HG02884 (cell line): ENCODE data around the gene WWOX.

Source experiments
- ATAC-seq: cut with Tn5 transposase; IDR thresholded peaks from one replicate; pipeline ENCODE4 v1.9.1; 2021; ENCODE audit warnings: mild to moderate bottlenecking, moderate library complexity; ENCODE audit not compliant: unreplicated experiment

Gene WWOX

DNA sequence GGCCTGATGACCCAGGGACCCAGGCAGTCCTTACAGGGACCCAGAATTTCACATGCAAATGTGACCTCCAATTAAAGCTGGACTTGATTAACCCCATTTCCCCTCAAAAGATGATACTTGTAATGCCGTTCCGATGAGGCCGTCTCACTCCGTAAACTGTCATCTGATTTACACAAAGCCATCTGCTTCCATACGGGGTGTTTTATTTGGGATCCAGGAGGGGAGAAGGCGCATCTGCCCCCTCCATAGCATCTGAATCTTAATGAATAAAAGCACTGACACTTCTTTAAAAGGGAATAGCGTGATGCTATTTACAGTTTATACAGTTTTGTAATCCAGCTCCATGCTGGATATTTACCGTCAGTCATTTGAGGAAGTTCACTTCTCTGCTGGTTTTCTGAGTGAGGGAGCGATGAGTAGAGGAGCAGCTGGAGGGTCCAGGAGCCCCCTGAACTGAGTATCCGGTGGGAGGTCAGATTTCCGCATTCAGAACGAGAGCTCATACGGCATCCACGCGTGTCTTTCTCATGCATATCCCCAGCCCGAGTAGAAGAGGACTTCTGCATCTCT lies 452.7 kb downstream of the WWOX start:
- no peak for ATAC-seq

DNA sequence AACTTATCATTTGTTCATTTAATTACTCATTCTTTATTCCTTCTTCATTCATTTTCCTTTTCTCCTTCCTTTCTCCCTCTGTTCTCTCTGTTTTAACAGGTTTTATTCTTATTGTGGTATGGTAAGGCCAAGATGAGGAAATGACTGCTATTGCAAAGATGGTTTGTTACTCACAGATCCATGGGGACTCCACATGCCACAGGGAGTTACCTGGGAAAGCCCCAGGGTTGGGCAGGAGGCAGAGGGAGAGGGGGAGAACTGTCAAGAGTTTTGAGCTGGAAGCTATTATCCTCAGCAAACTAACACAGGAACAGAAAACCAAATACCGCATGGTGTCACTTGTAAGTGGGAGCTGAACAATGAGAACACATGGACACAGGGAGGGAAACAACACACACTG lies 453.3 kb downstream of the WWOX start:
- no peak for ATAC-seq

DNA sequence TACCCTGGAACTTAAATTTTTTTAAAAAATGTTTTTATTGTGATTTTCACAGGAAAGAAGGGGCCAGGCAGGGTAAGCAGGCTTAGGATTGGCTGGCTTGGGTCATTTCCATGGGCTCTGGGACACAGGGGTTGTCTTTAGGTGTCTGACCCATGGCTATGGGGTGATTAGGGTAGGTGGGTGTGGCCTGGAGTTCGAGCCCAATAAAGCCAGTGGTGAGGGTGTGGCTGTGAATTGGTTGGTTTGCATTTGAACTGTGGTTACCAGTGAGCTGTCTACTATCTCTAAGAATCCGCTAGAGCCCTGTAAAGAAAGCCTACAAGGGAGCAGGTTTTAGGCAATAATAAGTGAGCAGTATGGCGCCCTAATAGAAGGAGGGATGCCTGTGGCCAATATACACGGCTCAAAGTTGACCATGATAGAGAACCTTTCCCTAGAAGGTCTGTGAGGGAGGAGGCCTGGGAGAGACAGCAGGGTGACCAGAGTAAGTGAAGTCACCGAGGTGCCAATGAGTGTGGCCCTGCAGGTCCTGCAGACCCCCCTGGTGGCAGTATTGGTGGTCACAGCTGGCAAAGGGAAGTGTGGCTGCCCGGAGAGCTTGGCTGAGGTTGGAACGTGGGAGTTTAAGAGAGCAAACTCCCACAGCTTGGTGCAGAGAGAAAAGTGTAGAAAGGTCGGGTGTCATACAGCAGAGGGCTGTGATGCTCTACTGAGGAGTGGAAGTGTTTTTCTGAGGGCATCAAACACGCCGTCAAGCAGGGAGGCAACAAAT lies 454.0 kb downstream of the WWOX start:
- ATAC-seq = no peak

DNA sequence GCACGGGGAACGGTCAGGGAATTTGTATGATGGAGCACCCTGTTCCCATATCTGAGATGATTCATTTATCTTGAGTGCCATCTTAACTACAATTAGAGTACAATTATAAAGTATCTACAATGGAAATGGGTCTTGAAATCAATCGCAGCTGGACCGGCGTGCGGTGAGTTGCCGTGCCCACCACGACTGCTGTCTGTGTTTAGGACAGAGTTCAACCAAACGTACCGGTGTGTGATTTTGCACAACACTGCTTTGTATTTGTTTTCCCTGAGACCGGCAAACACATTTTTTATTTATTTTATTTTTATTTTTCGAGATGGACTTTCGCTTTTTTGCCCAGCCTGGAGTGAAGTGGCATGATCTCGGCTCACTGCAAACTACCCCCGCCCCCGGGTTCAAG lies 457.0 kb downstream of the WWOX start:
- ATAC-seq = no peak

DNA sequence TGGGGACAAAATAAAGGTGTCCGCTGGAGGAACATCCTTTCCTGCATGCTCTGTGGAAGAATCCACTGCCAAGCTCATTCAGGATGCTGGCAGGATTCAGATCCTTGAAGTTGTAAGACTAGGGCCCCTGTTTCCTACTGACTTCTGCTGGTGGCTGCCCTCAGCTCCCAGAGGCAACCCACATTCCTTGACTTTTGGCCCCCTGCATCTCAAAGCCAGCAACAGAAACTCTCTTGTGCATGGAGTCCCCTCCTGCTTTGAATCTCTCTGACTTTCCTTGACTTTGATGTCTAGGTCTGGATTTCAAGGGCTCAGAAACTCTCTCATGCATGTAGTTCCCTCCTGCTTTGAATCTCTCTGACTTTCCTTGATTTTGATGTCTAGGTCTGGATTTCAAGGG lies 461.5 kb downstream of the WWOX start:
- no peak for ATAC-seq

DNA sequence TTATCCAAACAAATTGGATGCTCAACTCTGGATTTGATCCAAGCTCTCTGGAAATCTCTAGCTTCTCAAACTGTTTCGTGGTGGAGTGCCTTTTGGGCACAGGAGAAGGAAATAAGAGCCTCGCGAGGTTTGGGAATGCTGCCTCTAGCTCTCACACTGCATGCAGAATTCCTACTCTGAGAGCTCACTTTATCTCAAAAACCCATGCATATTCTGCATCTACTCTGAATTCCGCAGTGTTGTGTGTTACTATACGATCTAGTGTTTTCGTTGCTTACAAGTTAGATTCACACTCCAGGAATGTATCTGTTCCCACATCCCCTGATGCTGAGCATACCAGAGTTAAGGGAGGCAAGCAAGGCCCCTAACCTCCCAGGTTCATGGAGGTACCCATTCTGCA lies 462.7 kb downstream of the WWOX start:
- no peak for ATAC-seq

DNA sequence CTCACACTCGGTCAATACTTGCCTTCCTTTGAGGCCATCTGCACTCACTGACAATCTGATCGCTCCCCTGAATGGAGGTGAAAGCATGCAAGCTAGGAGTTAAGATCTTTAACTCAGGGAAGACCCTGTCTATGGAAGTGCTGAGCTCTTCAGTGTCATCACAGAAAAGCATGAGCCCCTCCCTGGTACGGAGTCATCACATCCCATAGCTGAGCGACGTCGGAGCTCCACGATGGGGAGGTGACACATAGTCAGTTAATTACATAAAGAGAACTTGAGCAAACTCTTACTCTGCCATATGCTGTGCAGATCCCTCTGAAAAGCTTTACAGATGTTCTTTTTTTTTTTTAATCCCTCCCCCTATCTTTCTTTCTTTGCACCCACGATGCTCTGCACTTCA lies 463.2 kb downstream of the WWOX start:
- ATAC-seq = no peak

DNA sequence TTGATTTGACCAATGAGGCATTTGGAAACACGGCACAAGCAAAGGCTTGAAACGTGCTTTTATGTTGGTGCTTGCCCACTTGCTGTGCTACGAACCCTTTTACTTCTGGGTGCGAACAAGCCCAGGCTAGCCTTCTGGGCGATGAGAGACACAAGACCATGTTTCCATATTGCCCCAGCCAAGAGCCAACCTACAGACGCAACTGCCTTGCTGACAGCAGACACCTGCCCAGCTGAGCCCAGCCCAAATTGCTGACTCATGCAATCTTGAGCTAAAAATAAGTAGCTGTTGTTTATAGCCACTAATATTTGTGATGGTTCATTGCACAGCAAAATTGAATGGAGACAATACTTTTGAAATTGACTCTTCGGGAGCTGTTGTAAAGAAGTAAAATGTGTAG lies 464.5 kb downstream of the WWOX start:
- ATAC-seq = no peak

DNA sequence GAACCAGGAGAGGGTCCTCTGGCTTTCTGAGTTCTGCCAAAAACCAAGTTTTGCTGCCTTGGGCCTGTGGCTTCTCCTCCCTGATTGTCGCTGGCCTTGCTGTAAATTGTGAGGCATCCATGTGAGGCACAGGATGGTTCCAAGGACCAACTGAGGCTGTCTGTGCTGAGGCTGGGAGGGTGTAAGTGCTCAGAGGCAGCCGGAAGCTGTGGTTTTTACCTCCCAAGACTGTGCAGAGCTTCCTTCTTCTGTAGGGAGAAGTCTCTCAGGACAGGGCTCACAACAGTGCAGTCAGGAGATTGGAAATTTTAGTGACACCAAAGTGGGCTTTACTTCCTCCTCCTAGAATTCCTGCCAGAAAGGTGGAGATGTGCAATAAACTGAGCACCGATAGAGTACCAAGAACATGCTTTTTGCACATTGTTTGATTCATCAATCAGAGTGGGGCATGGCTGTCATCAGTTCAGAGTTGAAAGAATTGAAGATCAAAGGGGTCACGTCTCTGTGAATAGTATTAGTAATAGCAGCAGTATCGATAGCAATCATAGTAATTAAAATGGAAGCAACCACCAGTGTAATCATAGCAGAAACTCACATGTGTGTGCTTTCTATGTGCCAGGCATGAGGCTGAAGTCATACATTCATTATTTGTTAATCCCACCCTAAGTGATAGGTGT lies 467.1 kb downstream of the WWOX start:
- ATAC-seq = no peak

DNA sequence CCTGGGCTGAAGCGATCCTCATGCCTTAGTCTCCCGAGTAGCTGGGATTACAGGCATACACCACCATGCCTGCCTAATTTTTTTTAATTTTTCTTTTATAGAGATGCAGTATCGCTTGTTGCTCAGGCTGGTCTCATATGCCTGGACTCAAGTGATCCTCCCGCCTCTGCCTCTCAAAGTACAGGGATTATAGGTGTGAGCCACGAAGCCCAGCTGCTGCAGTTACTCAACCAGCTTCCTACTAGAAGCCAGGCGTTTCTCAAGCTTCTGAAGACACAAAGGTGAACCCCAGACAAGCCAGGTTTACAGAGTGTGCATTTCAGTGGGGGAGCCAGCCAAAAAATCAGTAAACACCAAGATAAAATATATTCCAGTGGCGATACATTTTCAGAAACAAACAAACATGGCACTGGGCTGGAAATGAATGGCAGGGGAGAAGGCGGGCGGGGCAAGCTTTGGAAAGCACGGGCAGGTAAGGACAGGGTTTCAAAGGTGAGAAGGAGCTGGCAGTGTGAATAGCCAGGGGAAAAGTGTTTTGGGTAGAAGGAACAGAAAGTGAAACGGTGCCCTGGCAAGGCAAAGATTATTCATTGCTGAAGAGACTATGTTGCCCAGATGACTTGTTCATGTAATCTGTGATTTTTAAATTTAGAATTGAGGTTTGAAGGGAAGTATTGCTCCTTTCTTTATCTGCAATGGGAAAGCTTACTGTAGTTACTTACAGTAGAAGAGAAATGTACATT lies 471.1 kb downstream of the WWOX start:
- ATAC-seq = no peak

DNA sequence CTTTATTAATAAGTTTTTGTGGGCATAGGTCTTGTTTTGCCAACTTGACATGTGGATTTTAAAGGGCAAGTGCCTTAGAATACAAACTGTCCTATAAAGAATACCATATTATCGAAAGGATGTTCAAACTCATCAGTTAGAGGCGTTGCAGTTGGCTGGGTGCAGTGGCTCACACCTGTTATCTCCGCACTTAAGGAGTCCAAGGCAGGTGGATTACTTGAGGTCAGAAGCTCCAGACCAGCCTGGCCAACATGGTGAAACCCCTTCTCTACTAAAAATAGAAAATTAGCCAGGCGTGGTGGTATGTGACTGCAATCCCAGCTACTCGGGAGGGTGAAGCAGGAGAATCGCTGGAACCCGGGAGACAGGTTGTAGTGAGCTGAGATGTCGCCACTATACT lies 472.0 kb downstream of the WWOX start:
- no peak for ATAC-seq

DNA sequence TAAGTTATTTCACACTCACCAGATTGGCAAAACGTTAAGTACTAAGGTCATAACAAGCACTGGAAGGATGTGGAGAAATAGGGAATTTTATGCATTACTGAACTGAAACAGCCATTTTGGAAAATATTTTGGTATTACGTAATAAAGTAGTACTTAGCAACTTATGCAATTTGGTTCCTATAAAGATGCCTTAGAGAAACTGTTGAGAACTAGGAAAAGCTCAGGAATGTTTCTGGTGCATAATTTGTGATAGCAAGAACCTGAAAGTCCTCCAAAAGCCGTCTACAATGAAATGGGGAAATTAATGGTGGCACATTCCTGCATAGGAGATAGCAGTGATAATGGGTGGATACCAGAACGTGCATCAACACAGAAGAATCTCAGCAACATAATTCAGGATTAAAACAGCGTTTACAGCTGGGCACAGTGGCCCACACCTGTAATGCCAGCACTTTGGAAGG lies 472.5 kb downstream of the WWOX start:
- no peak for ATAC-seq

DNA sequence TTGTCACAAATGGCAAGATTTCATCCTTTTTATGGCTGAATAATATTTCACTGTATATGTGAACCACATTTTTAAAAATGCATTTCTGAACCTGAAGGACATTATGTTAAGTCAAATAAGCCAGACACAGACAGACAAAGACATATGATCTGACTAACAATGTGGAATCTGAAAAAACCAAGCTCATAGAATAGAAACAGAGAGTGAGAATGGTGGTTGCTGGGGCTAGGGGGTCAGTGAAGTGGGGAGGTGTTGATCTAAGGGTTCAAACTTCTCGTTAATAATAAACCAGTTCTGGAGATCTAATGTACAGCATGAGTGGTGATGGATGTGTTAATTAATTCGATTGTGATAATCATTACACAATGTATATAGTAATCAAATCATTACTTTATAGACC lies 475.1 kb downstream of the WWOX start:
- no peak for ATAC-seq

DNA sequence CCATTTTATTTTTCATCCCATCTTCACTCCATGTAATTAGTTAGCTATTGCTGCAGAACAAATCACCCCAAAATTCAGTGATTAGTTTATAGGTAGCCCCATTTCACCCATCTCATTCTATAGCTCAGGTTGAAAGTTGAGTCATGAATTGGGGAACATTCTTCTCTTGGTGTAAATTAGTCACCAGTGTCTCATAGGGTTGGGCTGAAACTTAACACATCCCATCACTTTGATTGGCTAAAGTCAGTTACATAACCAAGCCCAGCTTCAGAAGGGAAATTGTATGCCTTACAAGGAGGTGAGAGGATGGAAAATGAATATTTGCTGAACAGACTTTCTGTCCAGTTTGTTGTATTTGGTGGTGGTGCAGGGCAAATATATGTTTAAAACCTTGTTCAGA lies 477.5 kb downstream of the WWOX start:
- ATAC-seq = no peak

DNA sequence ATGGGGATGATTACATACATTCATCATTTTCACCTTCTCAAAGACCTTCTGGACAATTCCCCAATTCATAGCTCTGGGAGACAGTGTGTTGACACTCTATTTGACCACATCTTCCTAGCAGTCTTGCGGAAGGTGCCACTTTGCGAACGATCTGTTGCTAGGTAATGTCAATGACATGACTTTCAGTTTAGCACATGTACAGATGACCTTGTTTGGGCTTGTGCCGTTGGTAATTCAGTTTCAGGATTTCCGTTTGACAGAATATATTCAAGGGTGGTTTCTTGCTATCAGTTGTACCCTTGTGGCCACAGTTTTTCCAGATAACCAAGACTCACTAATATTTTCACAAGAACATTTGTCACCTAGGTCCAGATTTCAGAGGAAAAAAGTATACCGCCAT lies 478.2 kb downstream of the WWOX start:
- no peak for ATAC-seq

DNA sequence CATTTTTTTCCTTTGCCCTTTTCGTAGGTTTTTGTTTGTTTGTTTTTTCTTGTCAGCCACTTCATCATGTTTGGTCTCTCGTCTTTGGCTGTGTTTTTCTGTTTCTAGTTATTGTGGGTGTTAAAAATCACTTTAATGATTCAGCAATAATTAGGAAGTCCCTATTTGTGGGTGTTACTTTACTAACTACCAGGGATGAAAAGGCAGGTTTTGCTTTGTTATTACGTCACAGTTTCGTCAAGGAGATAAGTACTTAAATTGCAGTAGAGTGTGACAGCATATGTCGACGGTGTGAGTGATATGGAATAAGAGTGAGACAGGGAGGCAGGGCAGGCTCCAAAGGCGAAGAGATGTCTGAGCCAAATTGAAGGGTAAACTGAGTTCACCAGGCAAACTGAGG lies 479.6 kb downstream of the WWOX start:
- no peak for ATAC-seq

DNA sequence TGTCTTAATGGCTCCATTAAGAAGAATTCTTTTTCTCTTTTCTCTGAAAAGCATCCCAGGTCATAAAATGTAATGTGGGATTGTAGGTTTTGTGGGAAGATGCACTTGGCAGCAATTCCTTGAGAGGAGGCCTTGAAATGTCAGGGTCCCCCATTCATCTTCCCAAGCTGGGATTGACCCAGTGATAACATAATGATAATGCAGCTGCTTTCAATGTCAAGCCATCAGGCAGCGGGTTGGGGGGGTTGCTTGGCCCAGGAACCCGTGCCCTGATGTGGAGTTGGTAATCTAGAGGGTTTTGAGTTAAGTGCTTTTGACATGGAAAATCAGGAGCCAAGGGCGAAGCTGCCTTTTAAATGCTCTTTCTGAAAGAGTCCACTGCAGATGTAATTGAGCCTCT lies 484.0 kb downstream of the WWOX start:
- no peak for ATAC-seq

DNA sequence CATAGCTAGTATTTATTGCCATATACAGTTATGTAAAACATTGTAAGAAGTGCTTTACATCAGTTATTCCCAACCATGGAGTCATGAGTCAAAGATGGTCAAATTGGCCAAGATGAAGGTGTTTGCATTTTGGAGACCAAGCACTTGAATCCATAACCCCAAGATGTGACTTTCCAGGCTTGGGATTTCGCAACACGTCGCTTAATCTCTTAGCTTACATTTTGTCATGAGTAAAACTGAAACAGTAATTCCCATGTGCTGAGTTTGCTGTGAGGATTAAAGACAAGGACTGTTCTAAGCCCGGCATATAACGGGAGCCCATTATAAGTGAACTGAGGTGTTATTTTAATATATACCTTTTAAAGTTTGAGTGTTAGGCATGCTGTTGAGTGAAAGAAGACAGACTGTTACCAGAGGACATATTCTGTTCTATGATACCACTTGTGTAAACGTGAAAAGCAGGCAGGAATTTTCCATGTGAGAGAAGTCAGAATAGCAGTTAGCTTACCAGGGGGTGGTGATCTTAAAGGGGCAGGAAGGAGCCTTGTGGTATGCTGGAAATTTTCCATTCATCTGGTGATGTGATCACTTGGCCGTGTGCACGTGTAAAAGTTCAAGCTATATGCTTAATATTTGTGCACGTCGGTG lies 484.9 kb downstream of the WWOX start:
- ATAC-seq = no peak

DNA sequence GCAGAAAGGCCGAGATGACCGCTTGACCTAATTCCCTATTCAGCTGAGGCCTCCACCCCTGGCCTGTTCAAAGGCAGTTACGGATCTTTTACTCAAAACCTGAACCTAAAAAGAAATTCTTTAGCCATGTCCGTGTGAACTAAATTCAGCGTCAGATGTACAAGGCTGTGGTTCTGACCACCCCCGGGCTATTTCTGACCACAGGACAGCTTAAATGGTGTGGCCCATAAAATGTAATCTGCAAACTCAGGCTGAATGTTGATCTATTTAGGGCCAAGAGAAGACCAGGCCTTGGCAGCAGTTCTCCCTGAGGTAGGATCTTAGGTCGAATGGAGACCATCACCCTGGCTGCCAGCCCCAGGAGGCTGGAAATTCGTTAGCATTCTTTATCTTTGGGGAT lies 485.5 kb downstream of the WWOX start:
- no peak for ATAC-seq

DNA sequence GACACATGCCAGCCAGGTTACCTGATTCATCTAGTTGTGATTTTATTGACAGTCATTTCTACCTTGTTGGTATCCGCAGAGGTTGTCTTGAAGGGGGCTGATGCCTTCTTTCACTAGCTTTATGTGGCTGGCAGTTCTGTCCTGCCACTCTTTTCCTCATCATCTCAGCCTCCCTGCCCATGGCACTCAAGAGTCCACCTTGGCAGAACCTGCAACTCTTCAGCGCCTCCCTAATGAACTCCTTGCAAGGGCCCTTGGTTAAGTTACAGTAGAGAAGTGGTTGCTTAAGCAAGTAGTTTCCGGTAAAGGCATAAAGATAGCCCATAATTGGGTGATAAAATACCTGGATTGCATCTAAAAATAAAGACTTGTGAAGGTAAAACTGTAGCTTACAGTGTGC lies 489.9 kb downstream of the WWOX start:
- ATAC-seq = no peak

DNA sequence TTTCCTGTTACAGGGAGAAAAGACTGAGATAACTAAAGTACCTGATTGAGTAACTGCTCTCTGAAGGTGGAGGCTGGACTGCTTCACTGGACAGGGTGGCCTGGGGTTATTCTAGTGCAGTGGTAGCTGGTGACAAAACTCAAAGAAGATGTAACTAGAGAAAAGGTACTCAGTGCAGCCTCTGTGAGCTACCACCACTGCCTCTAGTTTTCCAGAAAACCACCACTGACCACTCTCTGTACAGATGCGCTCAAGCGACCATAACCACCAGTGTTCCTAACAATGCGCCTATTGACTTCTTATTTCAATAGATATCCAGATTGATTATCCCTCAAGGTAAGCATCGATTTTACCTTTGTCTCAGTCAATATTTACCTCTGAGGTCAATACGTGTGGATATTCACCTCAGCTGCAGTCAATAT lies 492.2 kb downstream of the WWOX start:
- no peak for ATAC-seq
